Prostate gland (tissue), 2 donors: ENCODE measurements around the gene PODXL. TPM values are rescaled to one million over a fixed set of nuclear protein-coding genes. Genes with fewer than 3 reads are reported as not detected.

Source experiments
- DNase-seq: peaks from one replicate; pipeline ENCODE4 v3.0.0-alpha.2; 2019; ENCODE audit warnings: low spot score
- H3K27ac ChIP-seq, 2 donors: fragments of 200-600 bp; sonication (generic); 2 replicates each; pipeline ENCODE4 v1.5.1; 2017 to 2019
- H3K27me3 ChIP-seq: fragments of 200-600 bp; sonication (generic); replicated peaks from 2 replicates; pipeline ENCODE4 v1.5.1; 2019; ENCODE audit not compliant: insufficient read depth
- H3K36me3 ChIP-seq, 2 donors: fragments of 200-600 bp; sonication (generic); 1 replicate in 1 of 2; 2 replicates in 1 of 2; pipeline versions ENCODE4 v1.5.1 to v1.8.1; 2017 to 2019
- H3K4me1 ChIP-seq: fragments of 200-600 bp; sonication (generic); replicated peaks from 2 replicates; pipeline ENCODE4 v1.5.1; 2019
- H3K4me3 ChIP-seq, 2 donors: fragments of 200-600 bp; sonication (generic); 2 replicates each; pipeline ENCODE4 v1.5.1; 2017 to 2019
- H3K9me3 ChIP-seq: fragments of 200-600 bp; sonication (generic); 2 replicates; pipeline ENCODE4 v1.5.1; 2017
- CTCF ChIP-seq, 4 experiments: fragments of 200-600 bp in 2 of 4; fragments of 450-650 bp in 2 of 4; sonication (generic) in 2 of 4; IDR thresholded peaks; 1 replicate in 3 of 4; 2 replicates in 1 of 4; pipeline ENCODE4 v1.5.1; 2016 to 2019; ENCODE audit warnings: antibody characterized with exemption in 4 of 4, mild to moderate bottlenecking in 2 of 4, moderate library complexity in 2 of 4
- POLR2A ChIP-seq: fragments of 450-650 bp; IDR thresholded peaks from one replicate; pipeline ENCODE4 v1.6.1; 2016; ENCODE audit warnings: antibody characterized with exemption, mild to moderate bottlenecking
- POLR2AphosphoS5 ChIP-seq: sonication (generic); formaldehyde crosslinking; IDR thresholded peaks from one replicate; pipeline ENCODE4 v1.6.1; 2017; ENCODE audit warnings: antibody characterized with exemption
- WGBS: methylation state at CpG from one replicate; pipeline ENCODE4 v1.1.5; 2018; 5-methylcytosine and 5-hydroxymethylcytosine counted together
- intact Hi-C: fragments of 100-400 bp; cut with DNase I; formaldehyde crosslinking; loops from one replicate; pipeline ENCODE4 v1.14.2; 2022
- total RNA-seq, 2 donors: library from RNA; depleted of rRNA; stranded (reverse); fragments of >200 nt; gene quantifications; one replicate each; pipeline ENCODE4 v1.1.0, GENCODE V29; 2016

PODXL gene
- total RNA-seq, 2 donors from 2014 or later, result 17.7 to 19.4 TPM

- TF ChIP-seq POLR2AphosphoS5 (no peak), CTCF (IDR thresholded peaks at IDR 0.05) (no peak), POLR2A (no peak)
- no peak overlapping the region for H3K27ac ChIP-seq
- no peaks in the 10 kb centered on the region for H3K4me1 ChIP-seq
- intact Hi-C loops, result no loop called here
- no peak overlapping the region for H3K4me3 ChIP-seq
- H3K36me3 ChIP-seq, result no peaks in the 10 kb centered on the region
- no peaks in the 10 kb centered on the region for H3K27me3 ChIP-seq
- WGBS, result 76% methylated on average over 7 of the region's 7 CpGs
- DNase-seq, result no peak
- H3K9me3 ChIP-seq, result no peaks in the 10 kb centered on the region
Observed at GRCh38 chr7:131536361-131536849, 20.0 kb downstream of the PODXL start.

DNA sequence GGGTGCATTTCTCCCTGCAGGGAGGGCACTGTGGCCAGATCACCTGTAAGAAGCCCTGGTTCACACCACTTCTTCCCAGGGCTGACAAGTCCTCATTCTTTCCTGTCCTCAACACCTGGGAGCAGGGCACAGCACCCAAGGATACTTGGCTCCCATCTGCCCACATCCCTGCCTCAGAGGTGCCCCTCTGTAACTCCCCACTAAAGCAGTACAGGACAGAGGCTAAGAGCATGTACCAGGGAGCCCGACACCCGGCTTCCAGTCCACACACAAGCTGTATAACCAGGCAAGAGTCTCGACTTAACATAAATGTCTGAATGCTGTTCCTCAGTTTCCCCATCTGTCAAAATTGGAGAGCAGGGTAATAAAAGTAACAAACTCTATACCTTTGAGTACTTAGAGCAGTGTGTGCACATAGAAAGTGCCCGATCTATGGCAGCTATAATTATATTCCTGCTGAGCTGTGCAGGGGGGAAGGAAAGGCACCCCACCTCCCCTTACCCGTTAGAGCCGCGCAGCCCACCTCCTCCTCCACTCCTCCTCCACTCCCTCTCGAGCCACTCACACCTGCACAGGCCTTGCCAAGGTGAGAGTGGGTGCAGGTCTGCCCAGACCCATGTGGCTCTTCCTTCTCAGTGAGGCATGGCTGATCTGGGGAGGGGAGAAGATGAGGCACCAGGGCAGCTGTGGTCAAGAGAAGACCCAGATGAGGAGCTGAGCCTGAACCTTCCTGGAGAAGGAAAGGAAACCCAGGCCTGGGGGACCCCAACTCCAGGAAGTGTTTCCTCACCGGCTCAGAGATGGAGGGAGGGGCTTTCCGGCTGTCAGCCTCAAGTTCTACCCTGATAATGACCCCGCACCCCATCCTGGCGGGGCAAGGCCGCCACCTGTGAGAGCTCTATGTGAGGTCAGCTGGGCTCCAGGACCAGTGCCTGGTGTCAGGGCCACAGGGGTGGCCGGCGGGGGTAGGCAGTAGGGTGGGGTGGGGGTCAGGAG lies 22.6 kb downstream of the PODXL start:
- H3K27me3 ChIP-seq, result no peaks in the 10 kb centered on the region
- H3K4me1 ChIP-seq, result no peaks in the 10 kb centered on the region
- H3K36me3 ChIP-seq, result no peaks in the 10 kb centered on the region
- DNase-seq, result no peak
- TF ChIP-seq POLR2A (no peak), CTCF (IDR thresholded peaks at IDR 0.05) (no peak), POLR2AphosphoS5 (no peak)
- intact Hi-C loops, result no loop called here
- H3K27ac ChIP-seq, result no peak overlapping the region
- H3K9me3 ChIP-seq, result no peaks in the 10 kb centered on the region
- WGBS, result 87% methylated on average over 13 of the region's 15 CpGs
- H3K4me3 ChIP-seq, result no peak overlapping the region

DNA sequence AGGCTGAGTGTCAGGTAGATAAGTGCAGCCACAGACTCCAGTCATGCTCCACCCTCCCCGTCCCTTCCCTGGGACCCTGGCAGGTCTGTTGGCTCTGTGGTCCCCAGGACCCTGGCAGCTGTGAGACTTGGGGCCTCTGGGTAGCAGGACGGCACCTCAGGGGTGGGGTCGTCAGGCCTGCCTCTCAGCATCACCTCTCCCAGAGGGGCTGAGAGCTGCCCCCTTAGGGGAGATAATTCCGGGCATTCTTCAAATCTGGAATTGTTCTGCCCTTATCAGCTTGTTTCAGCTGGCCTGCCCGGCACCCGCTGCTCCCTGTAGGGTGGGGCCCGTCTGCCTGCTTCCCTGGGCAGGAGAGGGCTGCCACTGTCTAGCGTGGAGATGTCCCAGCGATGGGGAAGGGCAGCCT lies 23.3 kb downstream of the PODXL start:
- no peak overlapping the region for H3K27ac ChIP-seq
- no peak overlapping the region for H3K4me3 ChIP-seq
- H3K36me3 ChIP-seq, result no peaks in the 10 kb centered on the region
- TF ChIP-seq CTCF (IDR thresholded peaks at IDR 0.05), result no peak
- no peak for TF ChIP-seq POLR2A
- no peak for TF ChIP-seq POLR2AphosphoS5
- intact Hi-C loops, result no loop called here
- no peaks in the 10 kb centered on the region for H3K4me1 ChIP-seq
- no peaks in the 10 kb centered on the region for H3K27me3 ChIP-seq
- 74% methylated on average over 6 of the region's 9 CpGs for WGBS
- no peak for DNase-seq
- no peaks in the 10 kb centered on the region for H3K9me3 ChIP-seq

DNA sequence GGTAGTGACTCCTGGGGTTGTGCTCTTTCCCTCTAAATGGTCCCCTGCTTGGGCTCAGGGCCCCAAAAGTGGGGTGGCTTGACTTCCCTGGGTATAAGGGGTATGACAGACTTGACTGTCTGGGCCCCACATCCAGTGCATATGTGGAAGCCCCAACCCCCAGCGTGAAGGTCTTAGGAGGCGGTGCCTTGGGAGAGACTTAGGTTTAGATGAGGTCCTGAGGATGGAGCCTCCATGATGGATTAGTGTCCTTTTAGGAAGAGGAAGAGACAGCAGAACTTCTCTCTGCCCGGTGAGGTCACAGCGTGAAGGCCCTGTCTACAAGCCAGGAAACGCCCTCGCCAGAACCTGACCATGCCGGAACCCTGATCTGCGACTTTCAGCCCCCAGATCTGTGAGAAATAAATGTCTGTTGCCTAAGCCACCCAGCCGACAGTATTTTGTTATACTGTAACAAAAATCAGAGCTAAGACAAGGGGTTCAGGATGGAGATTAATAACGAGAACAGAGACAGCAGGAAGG lies 23.8 kb downstream of the PODXL start:
- no peak overlapping the region for H3K27ac ChIP-seq
- intact Hi-C loops, result no loop called here
- no peaks in the 10 kb centered on the region for H3K9me3 ChIP-seq
- H3K4me3 ChIP-seq, result no peak overlapping the region
- no peaks in the 10 kb centered on the region for H3K36me3 ChIP-seq
- no peaks in the 10 kb centered on the region for H3K4me1 ChIP-seq
- DNase-seq, result no peak
- 85% methylated on average over 10 of the region's 10 CpGs for WGBS
- no peak for TF ChIP-seq POLR2AphosphoS5
- no peak for TF ChIP-seq CTCF (IDR thresholded peaks at IDR 0.05)
- no peak for TF ChIP-seq POLR2A
- no peaks in the 10 kb centered on the region for H3K27me3 ChIP-seq
